Glomerular visceral epithelial cell (primary cell): ENCODE measurements around the gene GPR162.
A peak's percentile ranks its signal among the peaks of the same experiment; 100 is the strongest.
"Not testable (repeated sequence)": the region's sequence is repeated elsewhere in the genome, so short reads cannot be mapped to it uniquely, and the experiment has no call there.

Experiments used
- DNase-seq: peaks from one replicate; pipeline ENCODE4 v3.0.0-alpha.2; 2016; ENCODE audit errors: extremely low spot score

The GPR162 gene

GRCh38 chr12:6873094-6874014 is 51.7 kb downstream of the GPR162 start, which contains the start of gene SPSB2:
Gene SPSB2 (minus strand): TSS chr12:6873303. CDS start chr12:6872901, 402 bp downstream.
- peak; percentile 98 for DNase-seq

GRCh38 chr12:6874015-6874368 is 52.4 kb downstream of the GPR162 start:
- not testable (repeated sequence) for DNase-seq
